Astrocyte of the spinal cord (primary cell): ENCODE data around the gene AURKAIP1.

Experiments used
- DNase-seq: peaks from one replicate; pipeline ENCODE4 v3.0.0; 2011; ENCODE audit warnings: low read depth, low spot score
- H3K4me3 ChIP-seq: 2 replicates; pipeline ENCODE4 v1.5.1; 2011; ENCODE audit warnings: low read depth, mild to moderate bottlenecking, low read length, moderate library complexity
- CTCF ChIP-seq: IDR thresholded peaks from 2 replicates; pipeline ENCODE4 v1.5.1; 2012; ENCODE audit warnings: low read depth, mild to moderate bottlenecking, low read length, inconsistent platforms
- in situ Hi-C: cut with HindIII; loops from 2 replicates; pipeline ENCODE4 v1.10.0; 2017; ENCODE audit warnings: low sequenced_read_pairs

Gene AURKAIP1

GRCh38 chr1:1374929-1375662, at the start of gene AURKAIP1:
Gene AURKAIP1 (minus strand): TSS chr1:1375207. CDS start chr1:1374756, 451 bp downstream.
- in situ Hi-C loops = no loop called here
- TF ChIP-seq CTCF = peak; percentile 39

GRCh38 chr1:1424707-1425106, 49.7 kb upstream of the AURKAIP1 start:
- no peak overlapping the region for H3K4me3 ChIP-seq
- no peak for TF ChIP-seq CTCF
- in situ Hi-C loops = no loop called here
- DNase-seq = no peak

More at GRCh38 chr1:1374929-1375662, at the start of gene AURKAIP1:
- DNase-seq = peak; percentile 100
- peak within 1 kb of the TSS; percentile 91 for H3K4me3 ChIP-seq

GRCh38 chr1:1423245-1423597, 48.2 kb upstream of the AURKAIP1 start:
- TF ChIP-seq CTCF = no peak
- no peak overlapping the region for H3K4me3 ChIP-seq
- in situ Hi-C loops = no loop called here
- DNase-seq = no peak

GRCh38 chr1:1422465-1423244, 47.6 kb upstream of the AURKAIP1 start:
- TF ChIP-seq CTCF = no peak
- DNase-seq = no peak
- no peak overlapping the region for H3K4me3 ChIP-seq
- in situ Hi-C loops = no loop called here

- in situ Hi-C loops = no loop called here
- TF ChIP-seq CTCF = no peak
- DNase-seq = no peak
- H3K4me3 ChIP-seq = no peak overlapping the region
Observed at GRCh38 chr1:1421907-1422464, 47.0 kb upstream of the AURKAIP1 start.

GRCh38 chr1:1421147-1421906, 46.3 kb upstream of the AURKAIP1 start, which contains the start of gene ANKRD65:
Gene ANKRD65 (minus strand): TSS chr1:1421276. CDS start chr1:1421005, 271 bp downstream.
- H3K4me3 ChIP-seq = no peak within 1 kb of the TSS
- in situ Hi-C loops = no loop called here
- TF ChIP-seq CTCF = no peak
- no peak for DNase-seq
